HEK293 (cell line): ENCODE data around the gene DFFA.

Source experiments
- CTCF ChIA-PET: fragments of 350-600 bp; formaldehyde crosslinking; extraction: SDS; loops from one replicate; lab custom pipeline; 2021; ENCODE audit warnings: antibody characterized with exemption; lab: Yijun Ruan, JAX
- POLR2A ChIA-PET: fragments of 300-600 bp; formaldehyde crosslinking; extraction: SDS; loops from one replicate; lab custom pipeline; 2020; ENCODE audit warnings: antibody characterized with exemption, inconsistent platforms; lab: Yijun Ruan, JAX
- H3K27ac ChIP-seq: fragments of 200-500 bp; sonication (Bioruptor generic); 2 replicates; pipeline ENCODE4 v1.5.1; 2014; ENCODE audit warnings: low read depth, low read length, control low read depth, inconsistent platforms; ENCODE audit errors: extremely low read depth
- H3K36me3 ChIP-seq, 2 experiments: fragments of 200-500 bp in 1 of 2; sonication (Bioruptor generic) in 1 of 2; 1 replicate in 1 of 2; 2 replicates in 1 of 2; pipeline ENCODE4 v1.5.1; 2014 to 2017; ENCODE audit warnings: inconsistent platforms in 2 of 2, low read length in 2 of 2; ENCODE audit not compliant: control insufficient read depth in 2 of 2, insufficient read depth in 1 of 2
- H3K4me1 ChIP-seq: fragments of 200-500 bp; sonication (Bioruptor generic); 2 replicates; pipeline ENCODE4 v1.5.1; 2014; ENCODE audit warnings: mild to moderate bottlenecking, low read length, inconsistent platforms; ENCODE audit not compliant: control insufficient read depth, insufficient read depth
- H3K4me3 ChIP-seq: 2 replicates; pipeline ENCODE4 v1.5.1; 2011; ENCODE audit warnings: low read depth, mild to moderate bottlenecking, control low read depth, low read length, moderate library complexity
- H3K9me3 ChIP-seq: fragments of 200-500 bp; sonication (Bioruptor generic); 2 replicates; pipeline ENCODE4 v1.5.1; 2014; ENCODE audit warnings: low read depth, low read length, inconsistent platforms; ENCODE audit not compliant: control insufficient read depth, insufficient read depth
- BCL11A ChIP-seq: fragments of 450-650 bp; formaldehyde crosslinking; IDR thresholded peaks from 2 replicates; pipeline ENCODE4 v1.5.1; 2016; ENCODE audit warnings: low read depth, missing biosample characterization, missing genetic modification characterization
- KLF1 ChIP-seq: fragments of 450-650 bp; formaldehyde crosslinking; IDR thresholded peaks from 2 replicates; pipeline ENCODE4 v1.5.1; 2016; ENCODE audit warnings: missing biosample characterization, missing genetic modification characterization
- TRIM28 ChIP-seq: IDR thresholded peaks from 2 replicates; pipeline ENCODE4 v1.6.1; 2011; ENCODE audit warnings: low read length, control low read depth, borderline replicate concordance
- ZBTB7A ChIP-seq: fragments of 450-650 bp; formaldehyde crosslinking; IDR thresholded peaks from 2 replicates; pipeline ENCODE4 v1.5.1; 2016; ENCODE audit warnings: low read depth, missing biosample characterization, missing genetic modification characterization
- ZBTB8A ChIP-seq: fragments of 450-650 bp; formaldehyde crosslinking; IDR thresholded peaks from 2 replicates; pipeline ENCODE4 v1.5.1; 2016; ENCODE audit warnings: missing biosample characterization, missing genetic modification characterization
- ZNF140 ChIP-seq: fragments of 450-650 bp; formaldehyde crosslinking; IDR thresholded peaks from 2 replicates; pipeline ENCODE4 v1.5.1; 2016; ENCODE audit warnings: missing biosample characterization, missing genetic modification characterization
- ZNF366 ChIP-seq: fragments of 450-650 bp; formaldehyde crosslinking; conservative IDR thresholded peaks from 2 replicates; pipeline ENCODE4 v1.5.1; 2016; ENCODE audit warnings: missing biosample characterization, missing genetic modification characterization
- ZNF404 ChIP-seq: fragments of 450-650 bp; formaldehyde crosslinking; IDR thresholded peaks from 2 replicates; pipeline ENCODE4 v1.5.1; 2017; ENCODE audit warnings: missing biosample characterization, missing genetic modification characterization
- ZNF416 ChIP-seq: fragments of 450-650 bp; formaldehyde crosslinking; IDR thresholded peaks from 2 replicates; pipeline ENCODE4 v1.5.1; 2016; ENCODE audit warnings: missing biosample characterization, missing genetic modification characterization
- ZNF433 ChIP-seq: fragments of 450-650 bp; formaldehyde crosslinking; IDR thresholded peaks from 2 replicates; pipeline ENCODE4 v1.5.1; 2016; ENCODE audit warnings: missing biosample characterization, missing genetic modification characterization, low read depth
- ZNF555 ChIP-seq: fragments of 450-650 bp; formaldehyde crosslinking; conservative IDR thresholded peaks from 2 replicates; pipeline ENCODE4 v1.5.1; 2017; ENCODE audit warnings: missing biosample characterization, mild to moderate bottlenecking, missing genetic modification characterization, inconsistent platforms
- ZNF561 ChIP-seq: fragments of 450-650 bp; IDR thresholded peaks from 2 replicates; pipeline ENCODE4 v1.5.1; 2018; ENCODE audit warnings: missing biosample characterization, missing genetic modification characterization, borderline replicate concordance
- ZNF571 ChIP-seq: fragments of 450-650 bp; formaldehyde crosslinking; IDR thresholded peaks from 2 replicates; pipeline ENCODE4 v1.5.0; 2017; ENCODE audit warnings: missing biosample characterization, missing genetic modification characterization
- ZNF623 ChIP-seq: fragments of 450-650 bp; formaldehyde crosslinking; IDR thresholded peaks from 2 replicates; pipeline ENCODE4 v1.5.1; 2016; ENCODE audit warnings: missing biosample characterization, missing genetic modification characterization
- ZNF624 ChIP-seq: fragments of 450-650 bp; formaldehyde crosslinking; IDR thresholded peaks from 2 replicates; pipeline ENCODE4 v1.5.1; 2017; ENCODE audit warnings: missing biosample characterization, missing genetic modification characterization
- ZNF664 ChIP-seq: fragments of 450-650 bp; formaldehyde crosslinking; IDR thresholded peaks from 2 replicates; pipeline ENCODE4 v1.5.1; 2016; ENCODE audit warnings: missing biosample characterization, missing genetic modification characterization
- TF ChIP-seq, protein P1 (sequence below): fragments of 450-650 bp; formaldehyde crosslinking; IDR thresholded peaks from 2 replicates; pipeline ENCODE4 v1.5.1; 2016; ENCODE audit warnings: missing biosample characterization, missing genetic modification characterization
- TF ChIP-seq, protein P2 (sequence below): fragments of 450-650 bp; formaldehyde crosslinking; IDR thresholded peaks from 2 replicates; pipeline ENCODE4 v1.5.1; 2017; ENCODE audit warnings: missing biosample characterization, missing genetic modification characterization
- TF ChIP-seq, protein P3 (sequence below): fragments of 450-650 bp; formaldehyde crosslinking; IDR thresholded peaks from 2 replicates; pipeline ENCODE4 v1.5.1; 2016; ENCODE audit warnings: missing biosample characterization, missing genetic modification characterization, low read depth
- TF ChIP-seq, protein P4 (sequence below): fragments of 450-650 bp; formaldehyde crosslinking; IDR thresholded peaks from 2 replicates; pipeline ENCODE4 v1.5.1; 2016; ENCODE audit warnings: missing biosample characterization, missing genetic modification characterization
- TF ChIP-seq, protein P5 (sequence below): fragments of 450-650 bp; formaldehyde crosslinking; optimal IDR thresholded peaks from 2 replicates; pipeline ENCODE3; 2016; ENCODE audit warnings: missing biosample characterization, mild to moderate bottlenecking, missing genetic modification characterization

DFFA gene

DNA sequence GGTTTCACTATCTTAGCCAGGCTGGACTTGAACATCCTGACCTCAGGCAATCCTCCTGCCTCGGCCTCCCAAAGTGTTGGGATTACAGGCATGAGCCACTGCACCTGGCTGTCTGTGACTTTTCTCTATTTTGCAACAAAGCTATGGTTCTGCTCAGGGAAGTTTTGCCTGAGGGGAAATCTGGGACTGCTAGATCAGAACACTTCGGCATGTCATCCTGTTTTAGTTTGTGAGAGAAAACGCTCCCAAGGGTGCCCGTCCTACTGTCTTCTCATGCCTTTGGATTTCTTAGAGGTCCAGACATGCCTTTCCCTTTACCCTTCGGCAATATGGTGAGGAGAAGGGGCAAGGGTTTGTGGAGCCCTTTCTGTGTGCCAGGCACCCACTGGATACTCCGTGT is 28.1 kb downstream of the DFFA start (continued):
- TF ChIP-seq, protein P1, sequence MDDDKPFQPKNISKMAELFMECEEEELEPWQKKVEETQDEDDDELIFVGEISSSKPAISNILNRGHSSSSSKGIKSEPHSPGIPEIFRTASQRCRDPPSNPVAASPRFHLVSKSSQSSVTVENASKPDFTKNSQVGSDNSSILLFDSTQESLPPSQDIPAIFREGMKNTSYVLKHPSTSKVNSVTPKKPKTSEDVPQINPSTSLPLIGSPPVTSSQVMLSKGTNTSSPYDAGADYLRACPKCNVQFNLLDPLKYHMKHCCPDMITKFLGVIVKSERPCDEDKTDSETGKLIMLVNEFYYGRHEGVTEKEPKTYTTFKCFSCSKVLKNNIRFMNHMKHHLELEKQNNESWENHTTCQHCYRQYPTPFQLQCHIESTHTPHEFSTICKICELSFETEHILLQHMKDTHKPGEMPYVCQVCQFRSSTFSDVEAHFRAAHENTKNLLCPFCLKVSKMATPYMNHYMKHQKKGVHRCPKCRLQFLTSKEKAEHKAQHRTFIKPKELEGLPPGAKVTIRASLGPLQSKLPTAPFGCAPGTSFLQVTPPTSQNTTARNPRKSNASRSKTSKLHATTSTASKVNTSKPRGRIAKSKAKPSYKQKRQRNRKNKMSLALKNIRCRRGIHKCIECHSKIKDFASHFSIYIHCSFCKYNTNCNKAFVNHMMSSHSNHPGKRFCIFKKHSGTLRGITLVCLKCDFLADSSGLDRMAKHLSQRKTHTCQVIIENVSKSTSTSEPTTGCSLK (tag by site-specific recombination), result no peak
- TF ChIP-seq ZBTB8A (no peak), ZNF624 (tag by site-specific recombination) (no peak), ZNF555 (no peak), ZNF433 (no peak), ZNF366 (tag by site-specific recombination) (no peak), ZNF404 (tag by site-specific recombination) (no peak), ZBTB7A (tag by site-specific recombination) (no peak)
- TF ChIP-seq, protein P2, sequence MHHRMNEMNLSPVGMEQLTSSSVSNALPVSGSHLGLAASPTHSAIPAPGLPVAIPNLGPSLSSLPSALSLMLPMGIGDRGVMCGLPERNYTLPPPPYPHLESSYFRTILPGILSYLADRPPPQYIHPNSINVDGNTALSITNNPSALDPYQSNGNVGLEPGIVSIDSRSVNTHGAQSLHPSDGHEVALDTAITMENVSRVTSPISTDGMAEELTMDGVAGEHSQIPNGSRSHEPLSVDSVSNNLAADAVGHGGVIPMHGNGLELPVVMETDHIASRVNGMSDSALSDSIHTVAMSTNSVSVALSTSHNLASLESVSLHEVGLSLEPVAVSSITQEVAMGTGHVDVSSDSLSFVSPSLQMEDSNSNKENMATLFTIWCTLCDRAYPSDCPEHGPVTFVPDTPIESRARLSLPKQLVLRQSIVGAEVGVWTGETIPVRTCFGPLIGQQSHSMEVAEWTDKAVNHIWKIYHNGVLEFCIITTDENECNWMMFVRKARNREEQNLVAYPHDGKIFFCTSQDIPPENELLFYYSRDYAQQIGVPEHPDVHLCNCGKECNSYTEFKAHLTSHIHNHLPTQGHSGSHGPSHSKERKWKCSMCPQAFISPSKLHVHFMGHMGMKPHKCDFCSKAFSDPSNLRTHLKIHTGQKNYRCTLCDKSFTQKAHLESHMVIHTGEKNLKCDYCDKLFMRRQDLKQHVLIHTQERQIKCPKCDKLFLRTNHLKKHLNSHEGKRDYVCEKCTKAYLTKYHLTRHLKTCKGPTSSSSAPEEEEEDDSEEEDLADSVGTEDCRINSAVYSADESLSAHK (tag by site-specific recombination), result no peak
- TF ChIP-seq, protein P3, sequence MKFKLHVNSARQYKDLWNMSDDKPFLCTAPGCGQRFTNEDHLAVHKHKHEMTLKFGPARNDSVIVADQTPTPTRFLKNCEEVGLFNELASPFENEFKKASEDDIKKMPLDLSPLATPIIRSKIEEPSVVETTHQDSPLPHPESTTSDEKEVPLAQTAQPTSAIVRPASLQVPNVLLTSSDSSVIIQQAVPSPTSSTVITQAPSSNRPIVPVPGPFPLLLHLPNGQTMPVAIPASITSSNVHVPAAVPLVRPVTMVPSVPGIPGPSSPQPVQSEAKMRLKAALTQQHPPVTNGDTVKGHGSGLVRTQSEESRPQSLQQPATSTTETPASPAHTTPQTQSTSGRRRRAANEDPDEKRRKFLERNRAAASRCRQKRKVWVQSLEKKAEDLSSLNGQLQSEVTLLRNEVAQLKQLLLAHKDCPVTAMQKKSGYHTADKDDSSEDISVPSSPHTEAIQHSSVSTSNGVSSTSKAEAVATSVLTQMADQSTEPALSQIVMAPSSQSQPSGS, result no peak

DNA sequence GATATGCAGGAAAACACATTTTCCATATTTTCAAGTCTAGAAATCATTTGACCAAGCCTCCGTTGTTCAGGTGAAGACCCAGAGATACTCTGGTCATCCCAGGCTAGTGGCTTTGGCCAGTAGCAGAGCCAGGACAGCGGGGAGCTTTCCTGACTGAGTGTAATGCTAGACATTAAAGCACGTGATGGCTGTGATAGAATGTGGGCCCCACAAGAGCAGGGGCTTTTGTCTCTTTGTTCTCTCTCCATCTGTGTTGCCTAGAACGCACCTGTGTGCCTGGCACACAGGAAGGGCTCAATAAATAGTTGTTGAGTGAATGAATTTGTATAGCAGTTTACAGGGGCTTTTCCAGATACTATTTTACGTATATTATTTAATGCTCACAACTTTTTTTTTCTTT is 31.5 kb downstream of the DFFA start:
- CTCF ChIA-PET, result no interaction called here
- TF ChIP-seq, protein P4, sequence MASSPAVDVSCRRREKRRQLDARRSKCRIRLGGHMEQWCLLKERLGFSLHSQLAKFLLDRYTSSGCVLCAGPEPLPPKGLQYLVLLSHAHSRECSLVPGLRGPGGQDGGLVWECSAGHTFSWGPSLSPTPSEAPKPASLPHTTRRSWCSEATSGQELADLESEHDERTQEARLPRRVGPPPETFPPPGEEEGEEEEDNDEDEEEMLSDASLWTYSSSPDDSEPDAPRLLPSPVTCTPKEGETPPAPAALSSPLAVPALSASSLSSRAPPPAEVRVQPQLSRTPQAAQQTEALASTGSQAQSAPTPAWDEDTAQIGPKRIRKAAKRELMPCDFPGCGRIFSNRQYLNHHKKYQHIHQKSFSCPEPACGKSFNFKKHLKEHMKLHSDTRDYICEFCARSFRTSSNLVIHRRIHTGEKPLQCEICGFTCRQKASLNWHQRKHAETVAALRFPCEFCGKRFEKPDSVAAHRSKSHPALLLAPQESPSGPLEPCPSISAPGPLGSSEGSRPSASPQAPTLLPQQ (tag by site-specific recombination), result peak; percentile 54; the same call in 1 of the 2 replicates
- no peak for TF ChIP-seq ZNF623 (tag by site-specific recombination)
- no peaks in the 10 kb centered on the region for H3K9me3 ChIP-seq
- H3K4me3 ChIP-seq, result no peak overlapping the region
- no peak overlapping the region for H3K27ac ChIP-seq
- H3K4me1 ChIP-seq, result no peaks in the 10 kb centered on the region
- POLR2A ChIA-PET, result no interaction called here
- H3K36me3 ChIP-seq, result peaks cover 4 to 34% of the 10 kb centered on the region in 2 experiments; a peak in 2 of 3 replicates

DNA sequence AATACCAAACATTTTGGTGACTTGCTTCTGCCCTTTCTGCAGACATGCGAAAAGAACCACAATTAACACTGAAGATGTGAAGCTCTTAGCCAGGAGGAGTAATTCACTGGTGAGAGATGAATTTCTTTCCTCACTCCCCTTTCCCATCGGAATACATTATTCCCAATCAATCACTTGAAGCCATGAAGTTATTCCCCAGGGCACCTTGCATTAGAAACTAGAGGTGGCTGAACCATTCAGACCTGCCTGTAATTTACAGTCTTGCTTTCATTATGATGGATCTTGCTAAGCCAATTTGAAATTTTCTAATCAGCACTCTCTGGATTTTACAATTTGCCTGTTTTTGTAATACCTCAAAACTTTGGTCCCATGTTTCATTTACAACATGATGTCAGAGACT is 32.0 kb downstream of the DFFA start:
- no peaks in the 10 kb centered on the region for H3K9me3 ChIP-seq
- no peak overlapping the region for H3K4me3 ChIP-seq
- POLR2A ChIA-PET, result no interaction called here
- no peaks in the 10 kb centered on the region for H3K4me1 ChIP-seq
- CTCF ChIA-PET, result no interaction called here
- peaks cover 4 to 33% of the 10 kb centered on the region in 2 experiments; a peak in 2 of 3 replicates for H3K36me3 ChIP-seq
- H3K27ac ChIP-seq, result no peak overlapping the region
- TF ChIP-seq ZNF664 (tag by site-specific recombination) (no peak), ZNF416 (tag by site-specific recombination) (no peak), TRIM28 (no peak), ZNF571 (tag by site-specific recombination) (no peak), KLF1 (tag by site-specific recombination) (no peak), ZNF561 (tag by site-specific recombination) (no peak), ZNF140 (tag by site-specific recombination) (no peak), BCL11A (no peak)
- TF ChIP-seq, protein P1 (tag by site-specific recombination), result no peak
- TF ChIP-seq, protein P5, sequence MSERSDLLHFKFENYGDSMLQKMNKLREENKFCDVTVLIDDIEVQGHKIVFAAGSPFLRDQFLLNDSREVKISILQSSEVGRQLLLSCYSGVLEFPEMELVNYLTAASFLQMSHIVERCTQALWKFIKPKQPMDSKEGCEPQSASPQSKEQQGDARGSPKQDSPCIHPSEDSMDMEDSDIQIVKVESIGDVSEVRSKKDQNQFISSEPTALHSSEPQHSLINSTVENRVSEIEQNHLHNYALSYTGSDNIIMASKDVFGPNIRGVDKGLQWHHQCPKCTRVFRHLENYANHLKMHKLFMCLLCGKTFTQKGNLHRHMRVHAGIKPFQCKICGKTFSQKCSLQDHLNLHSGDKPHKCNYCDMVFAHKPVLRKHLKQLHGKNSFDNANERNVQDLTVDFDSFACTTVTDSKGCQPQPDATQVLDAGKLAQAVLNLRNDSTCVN, result no peak
